ENCODE results near the gene MAG. TPM values are rescaled to one million over a fixed set of nuclear protein-coding genes. Genes with fewer than 3 reads are reported as not detected.

MAG gene
- total RNA-seq, 1 donor from 2014 or later = not detected

GRCh38 chr19:35330475-35330874, 38.5 kb downstream of the MAG start:
- Mint-ChIP-seq H3K4me3 (ENCODE audit: unreplicated experiment) (no peak overlapping the region), H3K4me1 (ENCODE audit: unreplicated experiment) (no peaks in the 10 kb centered on the region), H3K27ac (ENCODE audit: unreplicated experiment) (no peak overlapping the region), H3K36me3 (ENCODE audit: low read depth, unreplicated experiment) (no peaks in the 10 kb centered on the region), H3K9me3 (ENCODE audit: unreplicated experiment) (no peaks in the 10 kb centered on the region), H3K27me3 (ENCODE audit: unreplicated experiment) (no peaks in the 10 kb centered on the region)
- no peak for DNase-seq (ENCODE audit: low spot score)
- no peak for TF ChIP-seq CTCF (IDR thresholded peaks at IDR 0.05; ENCODE audit: unreplicated experiment)

GRCh38 chr19:35331551-35332214, 39.7 kb downstream of the MAG start:
- no peaks in the 10 kb centered on the region for H3K4me1 Mint-ChIP-seq (ENCODE audit: unreplicated experiment)
- H3K36me3 Mint-ChIP-seq (ENCODE audit: low read depth, unreplicated experiment) = no peaks in the 10 kb centered on the region
- no peaks in the 10 kb centered on the region for H3K9me3 Mint-ChIP-seq (ENCODE audit: unreplicated experiment)
- TF ChIP-seq CTCF (IDR thresholded peaks at IDR 0.05; ENCODE audit: unreplicated experiment) = no peak
- no peaks in the 10 kb centered on the region for H3K27me3 Mint-ChIP-seq (ENCODE audit: unreplicated experiment)
- H3K4me3 Mint-ChIP-seq (ENCODE audit: unreplicated experiment) = no peak overlapping the region
- H3K27ac Mint-ChIP-seq (ENCODE audit: unreplicated experiment) = no peak overlapping the region
- DNase-seq (ENCODE audit: low spot score) = no peak

GRCh38 chr19:35332817-35333216, 40.9 kb downstream of the MAG start:
- Mint-ChIP-seq H3K36me3 (ENCODE audit: low read depth, unreplicated experiment) (no peaks in the 10 kb centered on the region), H3K27ac (ENCODE audit: unreplicated experiment) (no peak overlapping the region), H3K4me3 (ENCODE audit: unreplicated experiment) (no peak overlapping the region), H3K27me3 (ENCODE audit: unreplicated experiment) (no peaks in the 10 kb centered on the region), H3K4me1 (ENCODE audit: unreplicated experiment) (no peaks in the 10 kb centered on the region), H3K9me3 (ENCODE audit: unreplicated experiment) (no peaks in the 10 kb centered on the region)
- DNase-seq (ENCODE audit: low spot score) = no peak
- no peak for TF ChIP-seq CTCF (IDR thresholded peaks at IDR 0.05; ENCODE audit: unreplicated experiment)

GRCh38 chr19:35334144-35334753, 42.3 kb downstream of the MAG start:
- no peak for DNase-seq (ENCODE audit: low spot score)
- Mint-ChIP-seq H3K27ac (ENCODE audit: unreplicated experiment) (no peak overlapping the region), H3K4me3 (ENCODE audit: unreplicated experiment) (no peak overlapping the region), H3K27me3 (ENCODE audit: unreplicated experiment) (no peaks in the 10 kb centered on the region), H3K9me3 (ENCODE audit: unreplicated experiment) (no peaks in the 10 kb centered on the region), H3K4me1 (ENCODE audit: unreplicated experiment) (no peaks in the 10 kb centered on the region), H3K36me3 (ENCODE audit: low read depth, unreplicated experiment) (no peaks in the 10 kb centered on the region)
- no peak for TF ChIP-seq CTCF (IDR thresholded peaks at IDR 0.05; ENCODE audit: unreplicated experiment)

GRCh38 chr19:35336166-35336955, 44.4 kb downstream of the MAG start:
- Mint-ChIP-seq H3K4me3 (ENCODE audit: unreplicated experiment) (no peak overlapping the region), H3K36me3 (ENCODE audit: low read depth, unreplicated experiment) (no peaks in the 10 kb centered on the region), H3K4me1 (ENCODE audit: unreplicated experiment) (no peaks in the 10 kb centered on the region), H3K27me3 (ENCODE audit: unreplicated experiment) (no peaks in the 10 kb centered on the region), H3K9me3 (ENCODE audit: unreplicated experiment) (no peaks in the 10 kb centered on the region), H3K27ac (ENCODE audit: unreplicated experiment) (no peak overlapping the region)
- DNase-seq (ENCODE audit: low spot score) = no peak
- no peak for TF ChIP-seq CTCF (IDR thresholded peaks at IDR 0.05; ENCODE audit: unreplicated experiment)
